Tibial artery (tissue), 4 donors: ENCODE results near the gene SLC5A6.
A peak's percentile ranks its signal among the peaks of the same experiment; 100 is the strongest.

Experiments used
- DNase-seq, 2 donors: peaks; one replicate each; pipeline ENCODE4 v3.0.0-alpha.2; 2019
- H3K27ac ChIP-seq, 2 donors: fragments of 200-600 bp; sonication (generic) in 1 of 2; 1 replicate in 1 of 2; 2 replicates in 1 of 2; pipeline ENCODE4 v1.5.1; 2018 to 2019; ENCODE audit warnings: mild to moderate bottlenecking in 1 of 2
- H3K27me3 ChIP-seq, 2 donors: fragments of 200-600 bp; sonication (generic) in 1 of 2; one replicate each; pipeline versions ENCODE4 v1.5.1 to v1.6.0; 2016 to 2019
- H3K36me3 ChIP-seq, 3 donors: fragments of 200-600 bp; sonication (generic) in 2 of 3; one replicate each; pipeline ENCODE4 v1.5.1; 2016 to 2019; ENCODE audit warnings: mild to moderate bottlenecking in 2 of 3
- H3K4me1 ChIP-seq, 4 donors: fragments of 200-600 bp; sonication (generic) in 2 of 4; 1 replicate in 3 of 4; 2 replicates in 1 of 4; pipeline ENCODE4 v1.5.1; 2016 to 2019
- H3K4me3 ChIP-seq, 2 donors: fragments of 200-600 bp; sonication (generic) in 1 of 2; 1 replicate in 1 of 2; 2 replicates in 1 of 2; pipeline ENCODE4 v1.5.1; 2018 to 2019; ENCODE audit warnings: mild to moderate bottlenecking in 2 of 2
- H3K9me3 ChIP-seq, 3 donors: fragments of 200-600 bp; sonication (generic) in 1 of 3; one replicate each; pipeline ENCODE4 v1.5.1; 2016 to 2019
- intact Hi-C: fragments of 100-400 bp; cut with DNase I; formaldehyde crosslinking; loops from one replicate; pipeline ENCODE4 v1.15.0; 2023; ENCODE audit warnings: low total_unique reads
- TF ChIP-seq, protein P1 (sequence below), 2 experiments: fragments of 200-600 bp in 1 of 2; fragments of 450-650 bp in 1 of 2; IDR thresholded peaks; one replicate each; pipeline ENCODE4 v1.5.1; 2017 to 2019; ENCODE audit warnings: antibody characterized with exemption in 2 of 2, mild to moderate bottlenecking in 1 of 2, moderate library complexity in 1 of 2

SLC5A6 gene

DNA sequence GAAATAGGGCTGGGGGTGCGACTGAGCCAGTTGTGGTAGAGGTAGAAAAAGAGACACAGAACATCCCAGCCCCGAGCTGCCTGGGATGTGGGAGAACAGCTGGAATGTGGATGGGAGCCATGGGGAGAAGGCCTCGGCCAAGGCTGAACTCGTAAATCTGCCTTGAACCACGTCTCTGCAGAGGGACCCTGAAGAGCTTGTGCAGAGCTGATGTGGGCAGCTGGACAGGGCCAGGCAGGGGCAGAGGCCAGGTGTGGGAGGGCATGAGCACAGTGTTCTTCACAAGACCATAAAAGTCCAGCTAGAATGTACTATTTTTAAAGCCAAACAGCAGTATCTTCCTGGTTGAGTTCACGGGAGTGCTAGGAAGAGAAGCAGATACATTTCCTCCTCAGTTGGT lies 57.6 kb downstream of the SLC5A6 start:
- peak in 1 of 2 donors; percentile 41 for DNase-seq
- H3K4me1 ChIP-seq = no peaks in the 10 kb centered on the region
- H3K4me3 ChIP-seq = no peak overlapping the region
- H3K36me3 ChIP-seq = no peaks in the 10 kb centered on the region
- peaks cover 0 to 19% of the 10 kb centered on the region in 2 donors for H3K27me3 ChIP-seq
- intact Hi-C loops = no loop called here
- no peaks in the 10 kb centered on the region for H3K9me3 ChIP-seq
- no peak overlapping the region for H3K27ac ChIP-seq
- TF ChIP-seq, protein P1, sequence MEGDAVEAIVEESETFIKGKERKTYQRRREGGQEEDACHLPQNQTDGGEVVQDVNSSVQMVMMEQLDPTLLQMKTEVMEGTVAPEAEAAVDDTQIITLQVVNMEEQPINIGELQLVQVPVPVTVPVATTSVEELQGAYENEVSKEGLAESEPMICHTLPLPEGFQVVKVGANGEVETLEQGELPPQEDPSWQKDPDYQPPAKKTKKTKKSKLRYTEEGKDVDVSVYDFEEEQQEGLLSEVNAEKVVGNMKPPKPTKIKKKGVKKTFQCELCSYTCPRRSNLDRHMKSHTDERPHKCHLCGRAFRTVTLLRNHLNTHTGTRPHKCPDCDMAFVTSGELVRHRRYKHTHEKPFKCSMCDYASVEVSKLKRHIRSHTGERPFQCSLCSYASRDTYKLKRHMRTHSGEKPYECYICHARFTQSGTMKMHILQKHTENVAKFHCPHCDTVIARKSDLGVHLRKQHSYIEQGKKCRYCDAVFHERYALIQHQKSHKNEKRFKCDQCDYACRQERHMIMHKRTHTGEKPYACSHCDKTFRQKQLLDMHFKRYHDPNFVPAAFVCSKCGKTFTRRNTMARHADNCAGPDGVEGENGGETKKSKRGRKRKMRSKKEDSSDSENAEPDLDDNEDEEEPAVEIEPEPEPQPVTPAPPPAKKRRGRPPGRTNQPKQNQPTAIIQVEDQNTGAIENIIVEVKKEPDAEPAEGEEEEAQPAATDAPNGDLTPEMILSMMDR (IDR thresholded peaks at IDR 0.05) = no peak

DNA sequence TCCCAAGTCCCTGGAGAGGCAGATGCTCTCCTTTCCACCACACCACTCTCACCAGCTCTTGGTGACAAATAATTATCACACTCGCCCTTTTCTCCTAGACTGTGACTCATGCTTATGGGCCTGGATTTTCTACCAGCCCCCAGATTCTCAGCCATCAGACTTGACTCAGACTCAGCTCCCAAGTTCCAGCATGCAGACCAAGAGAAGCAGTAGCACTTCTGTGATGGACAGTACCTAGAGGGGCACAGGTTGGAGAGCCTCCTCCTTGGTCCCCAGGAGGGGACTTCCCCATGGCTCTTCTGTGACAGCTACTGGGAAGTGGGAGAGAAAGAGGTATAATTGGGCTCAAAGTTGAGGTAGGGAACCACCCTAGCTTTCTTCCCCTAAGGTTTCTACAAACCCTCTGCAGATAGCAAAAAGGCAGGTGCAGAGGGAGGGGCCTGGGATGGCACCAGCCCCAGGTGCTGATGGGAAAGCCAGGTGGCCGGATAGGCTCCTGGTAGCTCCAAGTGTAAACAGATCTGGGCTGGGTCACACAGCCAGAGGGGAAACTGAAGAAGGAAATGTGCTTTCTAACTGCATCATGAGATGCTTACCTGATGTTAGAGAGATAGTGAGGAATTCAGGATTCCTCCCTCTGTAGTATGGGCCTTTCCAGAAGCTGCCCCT lies 59.1 kb downstream of the SLC5A6 start:
- Histone ChIP-seq H3K4me3 (no peak overlapping the region), H3K9me3 (no peaks in the 10 kb centered on the region), H3K27me3 (peaks cover 0 to 28% of the 10 kb centered on the region in 2 donors), H3K36me3 (no peaks in the 10 kb centered on the region), H3K27ac (no peak overlapping the region), H3K4me1 (no peaks in the 10 kb centered on the region)
- DNase-seq = peak in 1 of 2 donors; percentile 1
- TF ChIP-seq, protein P1 (IDR thresholded peaks at IDR 0.05) = no peak
- intact Hi-C loops = no loop called here

DNA sequence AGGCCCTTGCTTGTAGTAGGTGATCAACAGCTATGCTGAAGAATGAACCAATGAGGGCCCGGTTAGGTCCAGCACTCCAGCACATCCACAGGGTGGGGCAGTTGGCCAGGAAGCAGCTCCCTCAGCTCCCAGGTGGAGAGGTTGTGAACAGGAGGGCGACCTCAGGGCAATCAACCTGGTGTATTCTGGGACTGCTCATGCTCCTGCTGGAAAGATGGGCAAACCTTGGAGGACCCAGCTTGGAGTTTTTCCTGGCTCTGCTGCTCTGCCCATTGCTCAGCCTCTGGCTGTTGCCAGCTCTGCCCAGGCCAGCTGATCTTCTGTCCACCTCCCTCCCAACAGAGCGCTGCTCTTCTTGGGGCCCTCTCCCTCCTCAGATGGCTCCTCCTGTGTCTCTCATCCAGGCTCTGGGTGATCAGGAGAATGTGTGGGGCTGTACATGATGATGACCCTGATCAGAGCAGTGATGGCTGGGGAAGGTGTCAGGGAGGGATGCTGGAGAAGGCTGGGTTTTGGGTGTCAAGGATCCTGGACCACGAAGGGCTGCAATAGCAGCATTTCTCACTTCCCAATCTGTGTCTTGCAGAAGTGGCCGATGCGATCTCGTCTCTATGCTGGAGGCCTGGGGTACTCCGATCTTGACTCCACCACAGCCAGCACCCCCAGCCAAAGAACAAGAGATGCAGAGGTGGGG lies 59.8 kb downstream of the SLC5A6 start:
- no peaks in the 10 kb centered on the region for H3K36me3 ChIP-seq
- TF ChIP-seq, protein P1 (IDR thresholded peaks at IDR 0.05) = no peak
- H3K4me3 ChIP-seq = no peak overlapping the region
- H3K27ac ChIP-seq = no peak overlapping the region
- H3K4me1 ChIP-seq = no peaks in the 10 kb centered on the region
- H3K27me3 ChIP-seq = peaks cover 0 to 27% of the 10 kb centered on the region in 2 donors
- no peaks in the 10 kb centered on the region for H3K9me3 ChIP-seq
- intact Hi-C loops = no loop called here
- peak in 1 of 2 donors; percentile 48 for DNase-seq

DNA sequence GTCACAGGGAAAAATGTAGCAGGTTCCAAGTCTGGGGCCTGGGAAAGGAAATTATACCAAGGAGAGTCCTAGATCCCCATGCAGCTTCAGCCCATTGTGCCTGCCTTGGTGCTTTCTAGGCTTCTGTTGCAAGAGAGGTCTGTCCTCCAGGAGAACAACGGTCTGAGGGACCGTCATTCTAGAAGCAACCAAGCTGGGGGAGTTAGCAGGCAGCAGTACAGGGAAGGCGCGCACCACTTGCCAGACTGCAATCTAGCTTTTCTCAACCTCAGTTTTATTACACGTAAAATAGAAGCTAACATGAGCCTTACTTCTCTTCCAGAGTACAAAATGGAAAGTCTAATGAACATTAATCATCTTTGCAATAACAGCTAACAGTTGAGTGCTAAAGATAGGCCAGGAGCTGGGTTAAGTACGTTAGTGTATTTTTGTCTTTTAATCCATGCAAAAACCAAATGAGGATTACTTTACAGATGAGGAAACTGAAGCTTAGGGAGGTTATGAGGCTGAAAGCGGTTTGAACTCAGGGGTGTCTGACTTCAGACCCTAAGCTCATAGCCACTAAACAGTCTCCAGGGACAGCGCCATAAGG lies 61.3 kb downstream of the SLC5A6 start:
- DNase-seq = no peak
- TF ChIP-seq, protein P1 (IDR thresholded peaks at IDR 0.05) = no peak
- Histone ChIP-seq H3K9me3 (no peaks in the 10 kb centered on the region), H3K4me1 (no peaks in the 10 kb centered on the region), H3K27me3 (peaks cover 0 to 26% of the 10 kb centered on the region in 2 donors), H3K36me3 (no peaks in the 10 kb centered on the region), H3K4me3 (no peak overlapping the region), H3K27ac (no peak overlapping the region)
- intact Hi-C loops = no loop called here
